ENCODE measurements around the gene SPNS1.
A peak's percentile ranks its signal among the peaks of the same experiment; 100 is the strongest.
"Not testable (repeated sequence)": the region's sequence is repeated elsewhere in the genome, so short reads cannot be mapped to it uniquely, and the experiment has no call there.

SPNS1 gene

DNA sequence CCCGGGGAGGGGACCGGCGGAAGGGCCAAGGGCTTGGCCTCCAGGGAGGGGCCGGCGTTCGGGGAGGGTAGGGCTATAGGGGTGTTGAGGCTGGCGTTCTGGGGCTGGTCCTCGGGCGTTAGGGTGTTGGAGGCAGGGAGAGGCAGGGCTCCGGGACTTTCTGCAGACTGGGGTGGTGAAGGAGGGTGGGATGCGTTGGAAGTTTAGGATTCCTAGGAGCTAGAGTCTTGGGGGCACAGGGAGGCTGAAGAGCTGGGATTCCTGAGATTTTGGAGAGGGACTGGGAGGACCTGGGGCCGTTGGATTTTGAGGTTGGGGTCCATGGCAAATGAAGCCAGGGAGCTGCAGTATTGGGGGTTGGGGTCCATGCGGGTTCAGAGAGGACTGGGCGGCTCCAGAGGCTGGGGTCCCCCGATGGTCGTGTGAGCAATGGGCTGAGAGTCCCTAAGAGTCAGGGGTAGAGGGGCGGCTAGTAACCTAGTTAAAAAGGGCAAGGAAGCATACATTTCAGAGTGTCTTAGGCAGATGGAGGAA lies 23.1 kb upstream of the SPNS1 start:
- DNase-seq (ENCODE audit: low read depth, low spot score), result no peak

DNA sequence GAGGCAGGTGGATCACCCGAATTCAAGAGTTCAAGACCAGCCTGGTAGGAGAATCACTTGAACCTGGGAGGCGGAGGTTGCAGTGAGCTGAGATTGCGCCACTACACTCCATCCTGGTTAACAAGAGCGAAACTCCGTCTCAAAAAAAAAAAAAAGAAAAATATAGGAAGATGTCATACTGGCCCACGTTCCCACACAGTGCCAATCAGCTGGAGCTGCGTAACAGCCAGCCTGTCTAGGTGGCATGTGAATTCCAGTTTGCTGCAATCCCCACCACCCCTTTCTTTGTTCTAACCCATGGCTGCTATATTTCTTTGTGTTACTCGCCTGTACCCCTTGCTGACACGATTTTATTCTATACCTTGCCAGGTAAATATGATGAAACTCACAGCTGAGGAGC lies 16.4 kb upstream of the SPNS1 start:
- no peak for DNase-seq (ENCODE audit: low read depth, low spot score)

DNA sequence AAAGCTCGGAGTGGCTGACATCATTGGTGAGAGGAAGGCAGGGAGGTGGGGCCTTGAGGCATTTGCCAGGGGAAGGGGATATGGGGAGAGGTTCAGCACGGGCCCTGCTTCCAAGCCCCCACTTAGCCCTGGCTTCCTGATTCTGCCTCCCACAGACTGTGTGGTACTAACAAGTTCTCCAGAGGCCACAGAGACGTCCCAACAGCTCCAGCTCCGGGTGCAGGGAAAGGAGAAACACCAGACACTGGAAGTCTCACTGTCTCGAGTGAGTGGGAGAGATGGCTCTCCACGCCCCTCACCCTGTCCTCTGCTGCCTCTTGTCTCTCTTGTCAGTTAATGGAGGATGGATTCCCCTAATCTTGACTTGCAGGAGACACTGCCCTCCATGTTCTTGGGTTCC lies 15.7 kb upstream of the SPNS1 start:
- no peak for DNase-seq (ENCODE audit: low read depth, low spot score)

DNA sequence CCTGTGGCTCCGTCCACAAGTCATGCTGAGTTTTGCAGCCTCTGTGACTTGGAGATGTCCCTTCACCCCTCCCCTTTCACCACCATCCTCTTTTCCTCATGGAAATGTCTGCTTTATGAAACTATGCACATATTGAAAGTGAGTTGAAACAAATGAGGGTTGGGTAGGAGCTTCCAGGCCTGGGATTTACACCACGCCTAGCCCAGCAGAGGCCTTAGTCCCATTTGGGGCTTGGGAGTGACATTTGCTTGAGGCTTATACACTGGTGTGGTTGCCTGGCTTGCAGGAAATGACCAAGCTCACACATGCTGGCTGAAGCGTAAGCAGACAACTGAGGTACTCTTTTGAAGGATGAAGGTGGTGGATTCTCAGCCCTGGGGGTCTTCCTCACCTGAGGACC lies 10.5 kb upstream of the SPNS1 start:
- no peak for DNase-seq (ENCODE audit: low read depth, low spot score)

DNA sequence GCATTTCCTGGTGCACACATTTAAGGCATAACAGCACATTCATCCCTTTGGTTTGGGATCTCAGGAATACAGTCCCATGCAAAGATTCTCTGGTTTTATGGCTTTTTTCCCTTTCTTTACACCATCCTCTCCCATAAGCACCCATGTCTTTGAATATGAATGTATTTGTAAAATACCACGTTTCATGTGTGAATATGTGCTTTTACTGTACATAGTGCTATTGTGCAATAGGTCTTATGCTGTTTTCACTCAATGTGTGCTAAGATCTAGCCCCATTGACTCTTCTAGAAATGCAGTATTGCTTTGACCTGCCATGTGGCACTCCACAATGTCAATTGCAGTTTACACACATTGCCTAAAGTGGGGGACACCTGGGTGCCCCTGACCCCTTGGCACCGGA lies 10.1 kb upstream of the SPNS1 start:
- no peak for DNase-seq (ENCODE audit: low read depth, low spot score)

DNA sequence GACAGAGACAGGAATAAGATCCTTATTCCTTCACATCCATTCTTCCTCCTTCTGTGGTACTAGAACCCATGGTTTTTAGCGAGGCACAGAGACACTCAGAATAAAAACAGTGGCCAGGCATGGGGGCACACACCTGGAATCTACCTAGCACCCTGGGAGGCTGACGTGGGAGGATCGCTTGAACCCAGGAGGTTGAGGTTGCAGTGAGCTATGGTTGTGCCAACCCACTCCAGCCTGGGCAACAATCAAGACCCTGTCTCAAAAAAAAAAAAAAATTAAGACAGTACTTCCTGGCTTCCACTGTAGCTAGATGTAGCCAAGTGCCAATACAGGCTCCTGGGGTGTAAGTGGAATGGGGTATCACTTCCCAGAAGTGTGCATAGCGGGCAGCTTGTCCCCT lies 7.4 kb upstream of the SPNS1 start:
- no peak for DNase-seq (ENCODE audit: low read depth, low spot score)

DNA sequence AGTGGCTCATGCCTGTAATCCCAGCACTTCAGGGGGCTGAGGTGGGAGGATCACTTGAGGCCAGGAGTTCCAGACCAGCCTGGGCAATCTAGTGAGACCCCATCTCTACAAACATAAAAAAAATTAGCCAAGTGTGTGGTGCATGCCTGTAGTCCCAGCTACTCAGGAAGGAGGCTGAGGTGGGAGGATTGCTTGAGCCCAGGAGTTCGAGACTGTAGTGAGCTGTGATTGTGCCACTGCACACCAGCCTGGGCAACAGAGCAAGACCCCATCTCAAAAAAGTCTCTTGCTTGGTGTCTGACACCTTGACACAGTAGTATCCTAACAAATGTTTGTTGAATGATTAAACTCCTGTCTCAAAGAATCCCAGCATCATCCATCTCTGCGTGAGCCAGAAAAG lies 4.9 kb upstream of the SPNS1 start:
- not testable (repeated sequence) for DNase-seq (ENCODE audit: low read depth, low spot score)

DNA sequence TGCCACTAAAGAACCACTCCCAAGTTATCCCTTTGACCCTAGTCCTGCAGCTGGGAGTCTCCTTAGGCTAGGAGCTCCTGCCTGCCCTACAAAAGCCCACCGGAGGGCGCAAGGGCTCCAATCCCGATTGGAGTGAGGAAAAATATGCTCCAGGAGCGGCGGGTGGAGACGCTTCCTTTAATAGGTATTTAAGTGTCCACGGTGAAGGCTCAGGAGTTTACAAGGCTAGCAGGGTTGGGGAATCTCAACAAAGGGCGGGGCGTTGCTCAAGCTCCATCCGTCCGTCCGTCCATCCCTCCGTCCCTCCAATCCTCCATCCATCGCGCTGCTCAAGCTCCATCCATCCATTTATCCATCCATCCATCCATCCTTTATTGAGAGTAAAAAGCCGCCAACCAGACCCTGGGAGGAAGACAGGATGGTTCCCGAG lies 556 bp upstream of the SPNS1 start:
- peak; percentile 46 for DNase-seq (ENCODE audit: low read depth, low spot score)

DNA sequence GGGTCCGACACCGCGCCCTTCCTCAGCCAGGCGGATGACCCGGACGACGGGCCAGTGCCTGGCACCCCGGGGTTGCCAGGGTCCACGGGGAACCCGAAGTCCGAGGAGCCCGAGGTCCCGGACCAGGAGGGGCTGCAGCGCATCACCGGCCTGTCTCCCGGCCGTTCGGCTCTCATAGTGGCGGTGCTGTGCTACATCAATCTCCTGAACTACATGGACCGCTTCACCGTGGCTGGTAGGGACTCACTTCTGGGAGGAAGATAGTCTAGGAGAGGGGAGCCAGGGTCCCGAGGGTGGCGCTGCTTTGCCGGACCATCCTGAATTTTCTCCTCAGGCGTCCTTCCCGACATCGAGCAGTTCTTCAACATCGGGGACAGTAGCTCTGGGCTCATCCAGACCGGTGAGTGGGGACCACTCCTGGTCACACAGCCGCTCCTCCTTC lies 601 bp downstream of the SPNS1 start:
- no peak for DNase-seq (ENCODE audit: low read depth, low spot score)

DNA sequence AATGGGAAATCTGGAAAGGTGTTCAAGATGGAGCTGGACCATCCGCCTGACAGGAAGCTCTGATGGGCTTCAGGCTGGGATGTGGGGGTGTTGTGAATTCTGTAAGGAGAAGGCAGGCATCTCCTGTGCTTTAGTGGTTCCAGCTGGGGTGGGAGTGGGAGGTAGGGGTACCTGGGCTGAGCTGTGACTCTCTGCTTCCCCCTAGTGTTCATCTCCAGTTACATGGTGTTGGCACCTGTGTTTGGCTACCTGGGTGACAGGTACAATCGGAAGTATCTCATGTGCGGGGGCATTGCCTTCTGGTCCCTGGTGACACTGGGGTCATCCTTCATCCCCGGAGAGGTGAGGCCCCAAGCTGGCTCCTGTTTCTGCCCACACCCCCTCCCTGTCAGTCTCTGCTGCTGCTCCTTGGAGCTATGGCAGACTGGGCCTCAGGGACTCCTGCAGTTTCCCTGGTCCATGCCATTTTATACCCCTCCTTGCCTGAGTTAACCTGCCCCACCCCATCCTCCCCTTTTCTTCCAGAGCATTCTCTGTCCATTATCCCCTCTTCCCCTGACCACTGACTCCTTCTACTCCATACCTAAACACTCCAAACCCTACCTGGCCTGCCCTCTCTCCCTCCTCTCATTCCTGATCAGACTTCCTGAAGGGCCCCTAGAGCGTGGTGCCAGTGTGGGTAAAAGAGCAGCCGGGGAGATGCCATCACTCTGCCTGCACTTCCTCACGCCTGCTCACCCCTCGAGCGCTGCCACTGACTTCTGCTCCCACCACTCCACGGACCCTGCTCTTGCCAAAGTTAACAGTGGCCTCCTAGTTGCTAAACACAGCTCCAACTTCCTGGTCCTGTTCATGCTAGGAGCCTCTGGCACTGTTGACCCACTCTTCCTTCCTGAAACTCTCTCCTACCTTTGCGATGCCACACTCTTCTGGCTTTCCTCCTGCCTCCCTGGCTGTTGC lies 3.4 kb downstream of the SPNS1 start:
- DNase-seq (ENCODE audit: low read depth, low spot score), result no peak

DNA sequence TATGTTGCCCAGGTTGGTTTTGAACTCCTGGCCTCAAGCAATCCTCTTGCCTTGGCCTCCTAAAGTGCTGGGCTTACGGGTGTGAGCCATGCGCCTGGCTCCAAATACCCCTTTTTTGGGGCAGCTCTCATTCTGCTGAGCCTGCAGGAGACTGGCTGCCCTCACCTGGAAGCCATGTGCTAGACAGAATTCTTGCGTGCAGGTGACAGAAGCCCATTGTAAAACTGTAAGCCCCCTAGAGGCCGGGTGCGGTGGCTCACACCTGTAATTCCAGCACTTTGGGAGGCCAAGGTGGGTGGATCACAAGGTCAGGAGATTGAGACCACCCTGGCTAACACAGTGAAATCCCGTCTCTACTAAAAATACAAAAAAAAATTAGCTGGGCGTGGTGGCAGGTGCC lies 5.8 kb downstream of the SPNS1 start:
- not testable (repeated sequence) for DNase-seq (ENCODE audit: low read depth, low spot score)

DNA sequence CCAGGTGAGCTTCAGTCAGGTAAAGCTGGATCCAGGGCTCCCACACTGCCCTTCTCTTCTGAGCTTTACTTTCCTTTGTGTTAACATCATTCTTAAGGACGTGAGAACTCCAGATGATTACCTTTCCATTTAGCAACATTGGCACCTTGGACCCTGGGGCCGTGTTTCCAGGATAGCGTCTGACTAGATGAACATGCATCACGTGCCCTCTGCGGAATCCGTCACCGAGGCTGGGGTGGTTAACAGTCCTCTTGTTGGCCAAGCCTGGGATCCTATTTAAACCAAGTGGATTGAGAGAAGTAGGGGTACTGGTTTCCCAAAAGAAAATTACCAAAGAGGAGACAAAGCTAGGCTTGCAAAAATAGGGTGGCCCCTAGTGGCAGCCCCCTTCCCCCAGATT lies 6.4 kb downstream of the SPNS1 start:
- DNase-seq (ENCODE audit: low read depth, low spot score), result no peak

DNA sequence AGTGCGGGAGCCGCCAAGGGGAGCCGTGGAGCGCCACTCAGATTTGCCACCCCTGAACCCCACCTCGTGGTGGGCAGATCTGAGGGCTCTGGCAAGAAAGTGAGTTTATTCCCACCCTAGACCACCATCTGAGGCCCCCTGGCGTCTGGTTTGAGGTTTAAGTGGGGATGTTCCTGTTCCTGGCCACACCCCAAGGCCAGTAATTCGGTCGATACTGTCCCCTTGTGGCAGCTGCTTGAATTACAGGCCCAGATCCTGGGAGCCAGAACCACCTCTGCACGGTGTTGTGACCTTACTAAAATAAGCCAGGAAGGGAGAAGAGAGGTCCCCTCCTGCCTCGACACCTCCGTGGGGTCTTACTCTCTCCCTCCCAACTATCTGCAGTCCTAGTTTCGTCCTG lies 6.9 kb downstream of the SPNS1 start:
- DNase-seq (ENCODE audit: low read depth, low spot score), result no peak

DNA sequence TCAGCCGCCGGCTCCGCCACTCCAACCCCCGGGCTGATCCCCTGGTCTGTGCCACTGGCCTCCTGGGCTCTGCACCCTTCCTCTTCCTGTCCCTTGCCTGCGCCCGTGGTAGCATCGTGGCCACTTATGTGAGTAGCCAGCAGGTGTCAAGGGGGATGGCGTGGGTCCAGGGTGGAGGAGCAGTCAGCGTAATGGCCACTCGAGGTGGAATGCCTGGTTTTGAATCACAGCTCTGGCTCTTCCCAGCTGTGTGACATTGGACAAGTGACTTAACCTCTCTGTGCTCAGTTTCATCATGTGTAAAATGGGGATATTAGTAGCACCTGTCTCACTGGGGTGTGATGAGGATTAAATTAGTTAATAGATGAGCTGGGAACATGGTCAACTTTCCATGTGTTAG lies 7.8 kb downstream of the SPNS1 start:
- no peak for DNase-seq (ENCODE audit: low read depth, low spot score)

DNA sequence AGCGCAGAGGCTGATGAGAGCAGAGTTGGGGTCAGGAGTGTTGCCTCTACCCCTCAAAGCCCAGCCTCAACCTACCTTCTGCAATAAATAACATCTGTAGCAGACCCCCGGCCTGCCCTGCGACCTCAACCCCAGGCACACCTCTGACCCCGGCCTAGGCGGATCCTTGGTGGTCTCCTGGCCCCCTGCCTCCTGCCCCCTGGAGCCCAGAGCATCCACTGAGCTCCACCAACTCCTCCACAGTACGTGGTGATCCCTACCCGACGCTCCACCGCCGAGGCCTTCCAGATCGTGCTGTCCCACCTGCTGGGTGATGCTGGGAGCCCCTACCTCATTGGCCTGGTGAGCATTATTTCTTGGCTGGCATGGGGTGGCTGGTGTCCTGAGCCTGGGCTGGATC lies 8.4 kb downstream of the SPNS1 start:
- DNase-seq (ENCODE audit: low read depth, low spot score), result no peak

DNA sequence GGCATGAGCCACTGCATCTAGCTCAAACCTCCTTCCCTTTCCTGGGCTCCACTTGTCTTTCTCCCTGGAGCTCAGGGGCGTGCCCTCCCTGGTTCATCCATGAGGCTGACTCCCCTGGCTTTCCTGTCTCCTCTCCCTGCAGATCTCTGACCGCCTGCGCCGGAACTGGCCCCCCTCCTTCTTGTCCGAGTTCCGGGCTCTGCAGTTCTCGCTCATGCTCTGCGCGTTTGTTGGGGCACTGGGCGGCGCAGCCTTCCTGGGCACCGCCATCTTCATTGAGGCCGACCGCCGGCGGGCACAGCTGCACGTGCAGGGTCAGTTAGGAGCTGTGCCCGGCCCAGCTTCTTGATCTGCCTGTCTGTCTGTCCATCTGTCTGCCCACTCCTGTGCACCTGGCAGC lies 9.1 kb downstream of the SPNS1 start:
- no peak for DNase-seq (ENCODE audit: low read depth, low spot score)

DNA sequence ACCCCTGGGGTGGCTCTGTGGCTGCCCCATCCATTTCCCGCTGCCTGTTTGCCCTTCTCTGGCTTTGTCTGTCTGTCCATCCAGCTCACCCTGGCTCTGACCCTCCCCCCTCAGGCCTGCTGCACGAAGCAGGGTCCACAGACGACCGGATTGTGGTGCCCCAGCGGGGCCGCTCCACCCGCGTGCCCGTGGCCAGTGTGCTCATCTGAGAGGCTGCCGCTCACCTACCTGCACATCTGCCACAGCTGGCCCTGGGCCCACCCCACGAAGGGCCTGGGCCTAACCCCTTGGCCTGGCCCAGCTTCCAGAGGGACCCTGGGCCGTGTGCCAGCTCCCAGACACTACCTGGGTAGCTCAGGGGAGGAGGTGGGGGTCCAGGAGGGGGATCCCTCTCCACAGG lies 9.5 kb downstream of the SPNS1 start:
- DNase-seq (ENCODE audit: low read depth, low spot score), result no peak

DNA sequence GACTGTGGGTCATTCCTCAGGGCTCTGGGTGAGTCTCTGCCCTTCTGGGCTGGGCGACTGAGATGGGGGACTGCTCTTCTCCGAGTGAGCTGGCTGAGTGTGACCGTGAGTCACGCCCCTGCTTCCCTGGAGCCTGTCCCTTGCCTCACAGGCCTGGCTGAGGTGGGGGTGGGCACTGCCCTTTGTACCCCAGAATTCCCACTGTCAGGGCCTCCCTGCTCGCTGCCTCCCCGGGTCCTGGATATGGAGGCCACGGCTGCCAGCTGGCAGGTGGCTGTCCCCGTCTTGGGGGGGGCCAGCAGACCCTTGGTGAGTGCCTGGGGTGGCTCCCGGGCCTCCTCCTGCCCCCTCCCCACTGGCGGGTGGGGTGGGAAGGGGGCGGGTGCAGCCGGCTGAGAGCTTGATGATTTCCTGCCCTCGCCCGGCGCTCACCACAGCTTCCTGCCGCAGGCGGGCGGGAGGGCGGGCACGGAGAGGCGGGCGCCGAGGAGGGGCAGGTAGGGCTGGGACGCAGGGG lies 10.1 kb downstream of the SPNS1 start, which contains the start of gene LAT:
Gene LAT (plus strand): TSS at position 434 of the 517 bp plus-strand sequence. CDS start 366 bp downstream, outside the sequence.
- no peak for DNase-seq (ENCODE audit: low read depth, low spot score)

DNA sequence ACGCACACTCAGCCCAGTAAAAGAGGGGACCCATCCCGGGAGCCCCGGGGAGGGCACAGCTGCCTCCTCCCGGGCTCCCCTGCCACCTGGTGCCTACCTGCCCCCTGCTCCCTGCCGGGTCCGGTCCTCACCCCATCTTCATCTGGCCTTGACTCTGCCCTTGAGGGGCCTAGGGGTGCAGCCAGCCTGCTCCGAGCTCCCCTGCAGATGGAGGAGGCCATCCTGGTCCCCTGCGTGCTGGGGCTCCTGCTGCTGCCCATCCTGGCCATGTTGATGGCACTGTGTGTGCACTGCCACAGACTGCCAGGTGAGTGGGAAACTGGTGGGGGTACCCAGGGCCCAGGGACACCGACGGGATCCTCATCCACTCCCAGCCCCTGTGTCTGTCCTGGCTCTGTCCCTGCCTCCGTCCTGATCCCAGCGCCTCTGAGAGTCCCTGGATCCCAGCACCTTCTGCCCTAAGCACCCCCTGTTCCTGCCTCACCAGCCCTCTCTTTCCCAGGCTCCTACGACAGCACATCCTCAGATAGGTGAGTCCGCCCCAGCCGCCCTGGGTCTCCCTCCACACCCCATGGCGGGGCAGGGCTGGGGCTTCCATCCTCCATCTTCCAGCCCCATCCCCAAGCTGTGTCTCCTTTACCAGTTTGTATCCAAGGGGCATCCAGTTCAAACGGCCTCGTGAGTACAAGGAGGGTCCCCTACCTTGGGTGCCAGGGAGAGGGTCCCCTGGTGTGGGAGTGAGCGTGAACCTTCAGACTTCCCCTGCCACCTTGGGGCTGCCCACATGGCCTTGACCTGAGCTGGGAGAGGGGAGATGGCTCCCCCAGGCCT lies 10.8 kb downstream of the SPNS1 start:
- DNase-seq (ENCODE audit: low read depth, low spot score), result no peak

DNA sequence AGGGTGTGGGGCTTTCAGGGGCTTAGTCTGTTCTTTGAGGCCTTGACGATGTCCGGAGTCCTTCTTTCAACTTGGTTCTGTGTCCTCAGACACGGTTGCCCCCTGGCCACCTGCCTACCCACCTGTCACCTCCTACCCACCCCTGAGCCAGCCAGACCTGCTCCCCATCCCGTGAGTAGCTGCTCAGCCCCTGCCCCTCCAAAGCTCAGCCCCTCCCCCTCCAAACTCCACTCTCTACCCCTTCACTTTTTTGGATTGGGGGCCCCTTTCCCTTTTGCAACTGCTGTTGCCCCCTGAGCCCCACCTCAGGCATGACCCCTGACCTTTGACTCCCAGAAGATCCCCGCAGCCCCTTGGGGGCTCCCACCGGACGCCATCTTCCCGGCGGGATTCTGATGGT lies 11.5 kb downstream of the SPNS1 start:
- DNase-seq (ENCODE audit: low read depth, low spot score), result no peak

DNA sequence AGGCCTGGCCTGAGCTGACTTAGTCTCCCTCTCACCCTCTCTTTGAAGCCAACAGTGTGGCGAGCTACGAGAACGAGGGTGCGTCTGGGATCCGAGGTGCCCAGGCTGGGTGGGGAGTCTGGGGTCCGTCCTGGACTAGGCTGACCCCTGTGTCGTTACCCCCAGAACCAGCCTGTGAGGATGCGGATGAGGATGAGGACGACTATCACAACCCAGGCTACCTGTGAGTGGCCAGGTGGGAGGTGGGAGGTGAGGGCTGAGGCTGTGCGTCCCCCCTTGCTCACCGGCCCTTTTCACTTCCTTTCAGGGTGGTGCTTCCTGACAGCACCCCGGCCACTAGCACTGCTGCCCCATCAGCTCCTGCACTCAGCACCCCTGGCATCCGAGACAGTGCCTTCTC lies 11.9 kb downstream of the SPNS1 start:
- DNase-seq (ENCODE audit: low read depth, low spot score), result no peak

All from smooth muscle cell of the brain vasculature (primary cell).